ENCODE measurements around the gene BPIFA3. TPM values are rescaled to one million over a fixed set of nuclear protein-coding genes. Genes with fewer than 3 reads are reported as not detected.

The BPIFA3 gene
- total and polyA plus RNA-seq, 2 experiments from 2014 or later, result not detected

DNA sequence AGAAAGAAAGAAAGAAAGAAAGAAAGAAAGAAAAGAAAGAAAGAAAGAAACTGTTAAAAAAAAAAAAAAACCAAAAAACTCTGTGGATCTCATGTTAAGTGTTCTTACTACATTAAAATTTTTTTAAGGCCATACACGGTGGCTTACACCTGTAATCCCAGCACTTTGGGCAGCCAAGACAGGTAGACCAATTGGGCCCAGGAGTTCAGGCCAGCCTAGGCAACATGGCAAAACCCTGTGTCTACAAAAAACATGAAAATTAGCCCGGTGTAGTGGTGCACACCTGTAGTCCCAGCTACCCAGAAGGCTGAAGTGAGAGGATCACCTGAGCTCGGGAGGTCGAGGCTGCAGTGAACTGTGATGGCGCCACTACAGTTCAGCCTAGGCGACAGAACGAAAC, 14.1 kb downstream of the BPIFA3 start:
- H3K9me2 ChIP-seq (replicated peaks; ENCODE audit: insufficient read depth), result no peaks in the 10 kb centered on the region
- H2AFZ ChIP-seq, result no peak overlapping the region
- no peaks in the 10 kb centered on the region for H3K4me1 ChIP-seq (ENCODE audit: insufficient read depth)
- H3K27me3 ChIP-seq, result peaks cover 72% of the 10 kb centered on the region
- no peak overlapping the region for H3K4me2 ChIP-seq
- no peaks in the 10 kb centered on the region for H3K9me3 ChIP-seq (ENCODE audit: low read depth)
- H3K27ac ChIP-seq, result no peak overlapping the region
- H3K36me3 ChIP-seq (replicated peaks; ENCODE audit: insufficient read depth, low read depth), result no peaks in the 10 kb centered on the region
- no peaks in the 10 kb centered on the region for H3K79me2 ChIP-seq
- TF ChIP-seq EZH2phosphoT487 (IDR thresholded peaks at IDR 0.05; ENCODE audit: low read depth, severe bottlenecking, unreplicated experiment) (no peak), EZH2 (IDR thresholded peaks at IDR 0.05; ENCODE audit: borderline replicate concordance) (no peak)
- TF ChIP-seq, protein P1, sequence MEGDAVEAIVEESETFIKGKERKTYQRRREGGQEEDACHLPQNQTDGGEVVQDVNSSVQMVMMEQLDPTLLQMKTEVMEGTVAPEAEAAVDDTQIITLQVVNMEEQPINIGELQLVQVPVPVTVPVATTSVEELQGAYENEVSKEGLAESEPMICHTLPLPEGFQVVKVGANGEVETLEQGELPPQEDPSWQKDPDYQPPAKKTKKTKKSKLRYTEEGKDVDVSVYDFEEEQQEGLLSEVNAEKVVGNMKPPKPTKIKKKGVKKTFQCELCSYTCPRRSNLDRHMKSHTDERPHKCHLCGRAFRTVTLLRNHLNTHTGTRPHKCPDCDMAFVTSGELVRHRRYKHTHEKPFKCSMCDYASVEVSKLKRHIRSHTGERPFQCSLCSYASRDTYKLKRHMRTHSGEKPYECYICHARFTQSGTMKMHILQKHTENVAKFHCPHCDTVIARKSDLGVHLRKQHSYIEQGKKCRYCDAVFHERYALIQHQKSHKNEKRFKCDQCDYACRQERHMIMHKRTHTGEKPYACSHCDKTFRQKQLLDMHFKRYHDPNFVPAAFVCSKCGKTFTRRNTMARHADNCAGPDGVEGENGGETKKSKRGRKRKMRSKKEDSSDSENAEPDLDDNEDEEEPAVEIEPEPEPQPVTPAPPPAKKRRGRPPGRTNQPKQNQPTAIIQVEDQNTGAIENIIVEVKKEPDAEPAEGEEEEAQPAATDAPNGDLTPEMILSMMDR (IDR thresholded peaks at IDR 0.05; ENCODE audit: poor library complexity), result no peak
- 72% methylated on average over 7 of the region's 7 CpGs for WGBS (ENCODE audit: low lambda C conversion rate, missing lambda C conversion rate)
- DNase-seq (ENCODE audit: low spot score), result no peak
- H3K4me3 ChIP-seq, result no peak overlapping the region
- H4K20me1 ChIP-seq (ENCODE audit: insufficient read depth, poor library complexity, severe bottlenecking), result no peaks in the 10 kb centered on the region

DNA sequence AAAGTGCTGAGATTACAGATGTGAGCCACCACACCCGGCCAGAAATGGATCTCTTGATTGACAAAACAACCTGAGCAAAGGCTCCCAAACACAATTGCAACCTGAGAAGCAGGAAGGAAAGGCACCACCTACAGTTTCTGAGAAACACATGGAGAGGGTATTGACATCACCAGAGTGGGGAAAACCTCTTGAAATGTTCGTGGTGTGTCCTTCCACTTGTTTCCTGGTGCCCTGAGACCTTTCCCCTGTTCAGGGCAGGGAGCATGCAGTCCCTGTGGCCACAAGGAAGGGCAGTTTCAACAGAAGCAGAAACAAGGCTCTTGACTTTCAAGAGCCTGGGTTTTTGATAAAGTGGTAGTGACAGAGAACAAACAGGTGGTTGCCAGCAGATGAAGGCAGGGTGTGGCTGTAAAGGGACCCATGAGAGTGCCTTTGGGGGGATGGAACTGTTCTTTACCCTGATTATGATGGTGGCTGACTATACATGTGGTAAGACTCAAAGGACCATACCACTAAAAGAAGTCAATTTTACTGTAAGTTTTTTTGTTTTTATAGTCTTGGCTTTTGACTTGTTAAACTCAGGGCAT, 15.4 kb downstream of the BPIFA3 start:
- no peak overlapping the region for H3K4me2 ChIP-seq
- H3K4me3 ChIP-seq, result no peak overlapping the region
- H3K79me2 ChIP-seq, result no peaks in the 10 kb centered on the region
- no peak for DNase-seq (ENCODE audit: low spot score)
- H3K9me3 ChIP-seq (ENCODE audit: low read depth), result no peaks in the 10 kb centered on the region
- no peaks in the 10 kb centered on the region for H4K20me1 ChIP-seq (ENCODE audit: insufficient read depth, poor library complexity, severe bottlenecking)
- H3K27ac ChIP-seq, result no peak overlapping the region
- no peaks in the 10 kb centered on the region for H3K4me1 ChIP-seq (ENCODE audit: insufficient read depth)
- no peak overlapping the region for H2AFZ ChIP-seq
- H3K9me2 ChIP-seq (replicated peaks; ENCODE audit: insufficient read depth), result no peaks in the 10 kb centered on the region
- TF ChIP-seq, protein P1 (IDR thresholded peaks at IDR 0.05; ENCODE audit: poor library complexity), result no peak
- TF ChIP-seq EZH2 (IDR thresholded peaks at IDR 0.05; ENCODE audit: borderline replicate concordance), result no peak
- no peak for TF ChIP-seq EZH2phosphoT487 (IDR thresholded peaks at IDR 0.05; ENCODE audit: low read depth, severe bottlenecking, unreplicated experiment)
- peaks cover 68% of the 10 kb centered on the region for H3K27me3 ChIP-seq
- 27% methylated on average over 2 of the region's 2 CpGs for WGBS (ENCODE audit: low lambda C conversion rate, missing lambda C conversion rate)
- H3K36me3 ChIP-seq (replicated peaks; ENCODE audit: insufficient read depth, low read depth), result no peaks in the 10 kb centered on the region

DNA sequence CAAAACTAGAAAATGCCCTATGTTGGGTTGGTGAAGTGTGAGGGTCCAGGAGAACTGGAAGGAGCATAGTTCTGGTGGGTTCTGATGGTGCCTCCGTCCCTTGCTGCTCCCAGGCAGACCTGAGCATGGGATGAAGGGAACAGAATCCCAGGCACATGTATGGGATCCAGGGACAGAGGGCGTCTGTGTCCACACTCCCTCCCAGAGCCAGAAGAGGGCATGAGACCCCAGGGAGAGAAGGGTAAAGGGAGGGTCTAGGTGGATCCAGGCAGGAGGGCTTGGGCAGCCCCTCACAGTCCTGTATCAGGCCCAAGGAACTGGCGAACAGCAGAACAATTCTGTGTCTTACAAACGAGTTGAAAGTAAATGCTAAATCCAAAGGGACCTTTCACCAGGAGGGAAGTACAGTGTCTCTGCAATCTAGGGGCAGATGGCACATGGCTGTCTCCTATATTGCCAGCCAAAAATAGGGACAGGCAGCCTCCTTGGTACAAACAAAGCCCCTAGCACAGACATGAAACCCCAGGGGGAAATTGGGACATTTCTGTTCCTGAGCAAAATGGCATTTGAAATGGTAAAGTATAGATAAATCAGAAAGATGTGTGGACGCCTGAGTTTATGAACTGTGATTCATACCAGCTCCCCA, 16.1 kb downstream of the BPIFA3 start:
- no peaks in the 10 kb centered on the region for H3K79me2 ChIP-seq

More for the DNA sequence above, 16.1 kb downstream of the BPIFA3 start:
- H3K4me1 ChIP-seq (ENCODE audit: insufficient read depth), result no peaks in the 10 kb centered on the region
- WGBS (ENCODE audit: low lambda C conversion rate, missing lambda C conversion rate), result 50% methylated on average over 5 of the region's 5 CpGs
- H2AFZ ChIP-seq, result no peak overlapping the region
- no peak overlapping the region for H3K4me3 ChIP-seq
- H4K20me1 ChIP-seq (ENCODE audit: insufficient read depth, poor library complexity, severe bottlenecking), result no peaks in the 10 kb centered on the region
- peaks cover 68% of the 10 kb centered on the region for H3K27me3 ChIP-seq
- H3K36me3 ChIP-seq (replicated peaks; ENCODE audit: insufficient read depth, low read depth), result no peaks in the 10 kb centered on the region
- H3K9me3 ChIP-seq (ENCODE audit: low read depth), result no peaks in the 10 kb centered on the region
- DNase-seq (ENCODE audit: low spot score), result no peak
- H3K27ac ChIP-seq, result no peak overlapping the region
- H3K9me2 ChIP-seq (replicated peaks; ENCODE audit: insufficient read depth), result no peaks in the 10 kb centered on the region
- TF ChIP-seq EZH2 (IDR thresholded peaks at IDR 0.05; ENCODE audit: borderline replicate concordance) (no peak), EZH2phosphoT487 (IDR thresholded peaks at IDR 0.05; ENCODE audit: low read depth, severe bottlenecking, unreplicated experiment) (no peak)
- TF ChIP-seq, protein P1 (IDR thresholded peaks at IDR 0.05; ENCODE audit: poor library complexity), result no peak
- H3K4me2 ChIP-seq, result no peak overlapping the region
